Measurements from ENCODE around the gene IL13RA1. TPM values are rescaled to one million over a fixed set of nuclear protein-coding genes. Genes with fewer than 3 reads are reported as not detected.
"Not testable (repeated sequence)": the region's sequence is repeated elsewhere in the genome, so short reads cannot be mapped to it uniquely, and the experiment has no call there.

IL13RA1 gene
- 33.4 and 34.2 TPM in 2 replicates for total RNA-seq (2014; rRNA removed)
- 13.9 TPM for polyA plus RNA-seq (2012)

DNA sequence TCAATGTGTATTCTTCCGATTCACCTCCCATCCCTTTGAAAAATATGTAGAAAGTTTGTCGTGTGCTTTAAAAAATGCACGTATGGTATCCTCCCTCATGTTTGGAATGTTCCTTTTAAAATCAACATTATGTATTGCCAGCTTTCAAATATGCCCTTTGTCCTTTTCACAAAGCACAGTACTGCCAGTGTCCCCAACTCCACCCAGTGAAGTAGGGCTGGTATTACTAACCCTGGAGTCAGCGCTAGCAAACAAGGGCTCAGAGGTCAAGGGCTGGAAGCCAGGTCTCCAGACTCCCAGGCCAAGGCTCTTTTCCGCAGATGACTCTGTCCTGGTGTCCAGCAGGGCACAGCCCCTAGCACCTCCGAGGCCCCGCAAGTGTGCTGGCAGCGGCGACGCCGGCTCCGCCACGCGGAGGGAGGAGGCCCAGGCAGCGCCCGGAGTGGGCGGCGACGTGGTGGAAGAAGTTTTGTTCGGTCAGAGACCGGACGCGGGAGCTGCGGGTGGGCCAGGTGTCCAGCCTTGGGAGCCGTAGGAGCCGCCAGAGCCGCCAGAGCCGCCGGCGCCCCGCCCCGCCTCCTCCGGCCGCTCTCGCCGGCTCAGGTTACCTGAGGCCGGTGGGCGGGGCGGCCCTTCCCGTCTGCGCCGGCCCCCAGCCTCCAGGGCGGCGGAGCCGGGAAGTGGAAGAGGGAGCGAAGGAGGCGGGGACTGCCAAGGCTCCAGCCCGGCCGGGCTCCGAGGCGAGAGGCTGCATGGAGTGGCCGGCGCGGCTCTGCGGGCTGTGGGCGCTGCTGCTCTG, at the start of gene IL13RA1:
Gene IL13RA1, plus strand, starts transcription at position 720 of the 799 bp plus-strand sequence. Its CDS starts 33 bp downstream, at position 753.
- peak; percentile 74 for DNase-seq (ENCODE audit: low read depth)

DNA sequence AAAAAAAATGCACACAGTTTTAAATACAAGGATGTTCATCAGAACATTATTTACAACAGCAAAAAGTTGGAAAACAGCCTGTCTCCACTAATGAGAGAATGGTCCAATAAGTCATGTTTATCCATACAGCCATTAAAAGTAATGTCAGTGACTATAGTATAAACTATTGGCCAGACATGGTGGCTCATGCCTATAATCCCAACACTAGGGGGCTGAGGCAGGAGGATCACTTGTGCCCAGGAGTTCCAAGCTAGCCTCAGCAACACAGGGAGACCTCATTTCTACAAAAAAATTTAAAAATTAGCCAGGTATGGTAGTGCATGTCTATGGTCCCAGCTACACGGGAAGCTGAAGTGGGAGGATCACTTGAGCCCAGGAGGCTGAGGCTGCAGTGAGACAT, 48.1 kb upstream of the IL13RA1 start:
- DNase-seq (ENCODE audit: low read depth), result no peak

DNA sequence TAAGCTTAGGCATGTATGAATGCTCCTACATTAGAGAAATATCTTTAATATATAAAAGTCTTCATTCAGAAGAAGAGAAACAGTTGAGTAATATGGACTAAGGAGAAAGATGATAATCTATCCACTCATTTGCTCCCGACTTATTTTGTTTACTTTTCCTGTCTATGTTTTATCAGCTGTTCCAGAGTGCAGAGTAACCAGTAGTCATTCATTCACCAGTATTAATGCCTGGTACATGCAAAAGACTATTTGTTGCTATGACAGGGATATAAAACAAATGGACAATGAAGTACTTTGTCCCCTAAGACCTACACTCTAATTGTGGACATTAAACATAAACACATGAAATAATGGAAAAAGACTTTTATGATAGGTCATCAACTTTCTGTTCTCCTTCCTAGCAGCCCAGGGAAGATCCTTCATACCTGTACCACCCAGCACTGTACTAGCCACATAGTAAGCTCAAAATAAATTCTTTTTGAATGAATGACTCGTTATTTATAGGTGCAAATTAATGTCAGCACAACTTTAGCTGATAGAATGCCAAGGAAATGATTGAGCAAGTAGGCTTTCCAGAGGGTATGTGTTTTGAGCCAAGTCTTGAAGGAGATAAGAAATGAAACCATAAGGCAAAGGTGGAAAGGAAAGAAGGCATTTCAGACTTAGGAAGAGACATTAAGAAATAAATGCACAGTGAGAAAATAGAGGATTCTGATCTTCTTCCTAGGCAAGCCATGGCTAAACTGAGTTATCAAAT, 45.0 kb upstream of the IL13RA1 start:
- peak; percentile 80 for DNase-seq (ENCODE audit: low read depth)

DNA sequence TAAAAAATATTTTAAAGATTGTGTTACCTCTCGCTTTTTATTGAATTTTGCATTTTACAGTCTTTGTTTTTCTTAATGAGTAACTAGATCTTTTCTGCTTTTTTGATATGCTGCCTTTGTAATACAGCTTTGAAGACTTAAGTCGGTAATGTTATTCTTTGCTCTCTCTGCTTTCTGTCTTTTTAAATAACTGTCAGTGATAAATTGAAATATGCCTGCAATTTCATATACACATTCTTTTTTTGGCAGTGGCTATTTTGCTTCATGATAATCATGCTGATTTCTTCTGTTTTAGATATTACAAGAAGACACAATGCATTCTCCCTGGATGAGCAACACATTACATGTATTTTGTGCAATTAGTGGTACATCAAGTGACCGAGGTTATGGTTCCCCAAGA, 42.0 kb upstream of the IL13RA1 start:
- peak; percentile 12 for DNase-seq (ENCODE audit: low read depth)

DNA sequence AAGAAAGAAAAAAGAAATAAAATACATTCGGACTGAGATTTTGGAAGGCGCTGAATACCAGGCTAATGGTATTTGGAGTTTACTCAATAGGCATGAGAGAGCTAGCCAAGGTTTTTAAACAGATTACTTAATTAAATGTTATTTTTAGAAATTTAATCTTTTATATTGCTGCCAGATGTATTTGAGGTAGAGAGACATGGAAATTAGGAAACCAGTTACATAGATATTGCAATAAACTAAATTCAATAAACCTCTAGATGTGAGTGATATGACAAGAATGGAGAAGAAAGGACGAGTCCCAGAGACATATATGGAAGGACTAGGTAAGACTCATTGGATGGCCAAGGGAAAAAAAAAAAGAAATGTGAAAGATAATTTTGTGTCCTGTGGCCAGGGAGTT, 38.5 kb upstream of the IL13RA1 start:
- no peak for DNase-seq (ENCODE audit: low read depth)

DNA sequence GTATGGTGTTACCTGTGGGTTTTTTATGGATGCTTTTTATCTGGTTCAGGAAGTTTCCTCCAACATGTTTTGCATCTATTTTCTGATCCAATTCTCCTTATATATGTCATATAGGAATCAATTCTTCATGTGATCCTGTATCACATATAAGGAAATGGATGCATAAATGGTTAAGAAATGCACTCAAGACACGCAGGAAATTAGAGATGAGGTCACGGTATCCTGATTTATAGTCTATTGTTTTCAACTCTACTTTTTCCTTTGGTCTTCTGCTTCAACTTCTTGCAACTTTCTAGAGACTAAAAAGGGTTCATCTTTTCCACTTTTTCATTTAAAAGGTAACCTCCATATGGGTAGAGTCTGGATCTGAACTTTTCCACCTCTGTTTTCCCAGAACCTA, 33.6 kb upstream of the IL13RA1 start:
- DNase-seq (ENCODE audit: low read depth), result no peak

- no peak for DNase-seq (ENCODE audit: low read depth)
Observed at GRCh38 chrX:118694638-118695037, 32.8 kb upstream of the IL13RA1 start.

DNA sequence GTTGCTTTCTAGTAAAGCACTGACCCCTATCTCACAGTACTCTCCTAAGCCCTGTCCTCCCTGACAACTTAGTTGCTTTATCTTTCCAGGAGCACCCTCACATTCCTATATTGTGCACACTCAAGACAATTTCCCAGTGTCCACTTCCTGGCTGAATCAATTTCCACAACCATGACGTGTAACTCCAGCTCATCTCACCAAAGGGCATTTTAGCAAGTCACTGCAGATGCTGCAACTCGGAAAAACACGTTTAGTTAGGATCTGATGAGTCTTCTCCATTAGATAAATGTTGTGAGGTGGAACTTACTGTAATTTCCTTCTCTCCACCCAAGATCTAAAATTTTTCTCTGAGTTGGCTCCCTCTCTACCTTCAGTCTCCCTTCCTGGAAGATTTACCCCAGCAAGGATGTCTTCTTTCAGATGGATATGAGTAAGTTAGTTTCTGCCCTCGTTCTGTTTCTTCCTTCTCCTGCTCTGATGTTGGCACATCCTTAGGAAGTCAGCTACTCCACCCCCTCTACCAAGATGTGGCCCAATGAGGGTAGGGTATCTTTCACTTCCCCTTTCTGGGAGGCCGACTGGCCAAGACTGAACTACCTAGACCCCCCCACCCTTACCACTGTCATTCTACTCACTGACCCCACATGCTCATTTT, 28.8 kb upstream of the IL13RA1 start:
- DNase-seq (ENCODE audit: low read depth), result no peak

DNA sequence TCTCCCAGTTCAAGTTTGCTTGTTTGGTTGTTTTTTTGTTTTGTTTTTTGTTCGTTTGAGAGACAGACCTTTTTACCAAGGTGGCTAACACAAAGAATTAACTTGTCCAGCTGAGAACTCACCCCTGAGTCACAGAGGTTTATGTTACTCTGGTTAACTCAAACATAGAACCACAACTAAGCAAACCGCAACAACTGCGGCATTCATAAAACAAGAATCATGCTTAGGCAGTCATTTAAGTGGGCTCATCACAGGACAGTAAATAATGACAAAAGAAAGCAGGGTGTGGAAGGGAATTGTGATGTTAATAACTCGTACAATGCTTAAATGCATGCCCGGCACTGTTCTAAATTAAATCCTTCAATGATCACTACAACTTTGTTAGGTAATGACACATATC, 24.7 kb upstream of the IL13RA1 start:
- peak; percentile 76 for DNase-seq (ENCODE audit: low read depth)

DNA sequence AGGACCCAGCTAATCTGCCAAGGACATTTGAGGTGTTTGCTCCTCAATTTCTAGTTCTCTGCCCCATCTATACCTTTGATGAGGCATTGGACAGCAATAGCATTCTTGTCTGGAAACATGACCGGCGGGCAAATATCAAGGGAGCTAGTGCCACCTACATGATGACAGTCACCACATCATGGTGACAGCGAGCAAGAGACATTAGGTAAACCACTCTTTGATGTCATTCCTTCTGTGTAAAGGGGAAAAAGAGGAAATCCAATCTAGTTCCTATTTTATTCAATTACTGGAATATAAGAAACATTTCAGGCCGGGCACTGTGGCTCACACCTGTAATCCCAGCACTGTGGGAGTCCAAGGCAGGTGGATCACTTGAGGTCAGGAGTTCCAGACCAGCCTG, 20.7 kb upstream of the IL13RA1 start:
- no peak for DNase-seq (ENCODE audit: low read depth)

DNA sequence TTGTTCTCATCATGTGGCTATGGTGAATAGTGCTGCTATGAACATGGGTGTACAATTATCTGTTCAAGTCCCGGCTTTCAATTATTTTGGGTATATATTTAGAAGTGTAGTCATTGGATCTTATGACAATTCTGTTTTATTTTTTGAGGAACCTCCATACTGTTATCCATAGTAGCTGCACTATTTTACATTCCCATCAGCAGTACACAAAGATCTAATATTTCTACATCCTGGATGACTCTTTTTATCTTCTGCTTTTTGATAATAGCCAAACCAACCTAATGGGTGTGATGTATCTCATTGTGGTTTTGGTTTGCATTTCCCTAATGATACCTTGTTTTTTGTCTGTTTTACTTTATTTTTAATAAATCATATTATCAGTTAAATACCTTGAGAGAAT, 12.9 kb upstream of the IL13RA1 start:
- no peak for DNase-seq (ENCODE audit: low read depth)

DNA sequence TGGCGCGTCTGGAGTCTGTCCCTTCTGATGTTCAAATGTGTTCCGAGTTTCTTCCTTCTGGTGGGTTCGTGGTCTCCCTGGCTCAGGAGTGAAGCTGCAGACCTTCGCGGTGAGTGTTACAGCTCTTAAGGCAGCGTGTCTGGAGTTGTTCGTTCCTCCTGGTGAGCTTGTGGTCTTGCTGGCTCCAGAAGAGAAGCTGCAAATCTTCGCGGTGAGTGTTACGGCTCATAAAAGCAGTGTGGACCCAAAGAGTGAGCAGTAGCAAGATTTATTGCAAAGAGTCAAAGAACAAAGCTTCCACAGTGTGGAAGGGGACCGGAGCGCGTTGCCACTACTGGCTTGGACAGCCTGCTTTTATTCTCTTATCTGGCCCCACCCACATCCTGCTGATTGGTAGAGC, 11.5 kb upstream of the IL13RA1 start:
- DNase-seq (ENCODE audit: low read depth), result not testable (repeated sequence)

GRCh38 chrX:118716833-118717232, 10.6 kb upstream of the IL13RA1 start:
- not testable (repeated sequence) for DNase-seq (ENCODE audit: low read depth)

DNA sequence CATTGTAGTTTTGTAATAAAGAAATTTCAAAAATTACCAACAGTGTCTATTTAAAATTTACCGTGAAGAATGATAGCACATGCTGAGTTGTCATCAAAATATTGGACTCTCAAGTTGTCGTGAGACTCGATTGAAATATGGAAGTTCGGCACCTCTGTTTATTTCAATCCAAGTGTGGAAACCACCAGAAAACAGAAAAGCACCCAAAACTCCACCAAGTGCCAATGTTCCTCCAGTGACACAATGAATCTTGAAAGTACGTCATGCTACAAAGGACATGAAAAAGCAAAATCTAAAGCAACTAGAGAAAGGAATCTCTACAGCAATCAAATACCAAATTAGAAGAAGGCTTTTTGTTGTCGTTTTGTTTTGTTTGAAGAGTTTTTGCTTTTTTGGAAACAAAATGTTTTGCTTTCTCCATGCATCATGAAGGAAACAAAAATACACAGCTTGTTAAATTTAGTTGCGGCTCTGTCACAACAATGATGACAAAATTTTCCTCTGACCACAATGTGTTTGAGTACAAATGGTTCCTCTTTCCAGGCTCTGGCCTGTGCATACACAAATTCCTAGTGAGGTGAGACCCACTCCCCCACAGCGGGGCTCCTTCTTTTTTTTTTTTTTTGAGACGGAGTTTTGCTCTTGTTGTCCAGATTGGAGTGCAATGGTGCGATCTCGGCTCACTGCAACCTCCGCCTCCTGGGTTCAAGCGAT, 9.6 kb upstream of the IL13RA1 start:
- DNase-seq (ENCODE audit: low read depth), result no peak

GRCh38 chrX:118718737-118719136, 8.7 kb upstream of the IL13RA1 start:
- DNase-seq (ENCODE audit: low read depth), result no peak

DNA sequence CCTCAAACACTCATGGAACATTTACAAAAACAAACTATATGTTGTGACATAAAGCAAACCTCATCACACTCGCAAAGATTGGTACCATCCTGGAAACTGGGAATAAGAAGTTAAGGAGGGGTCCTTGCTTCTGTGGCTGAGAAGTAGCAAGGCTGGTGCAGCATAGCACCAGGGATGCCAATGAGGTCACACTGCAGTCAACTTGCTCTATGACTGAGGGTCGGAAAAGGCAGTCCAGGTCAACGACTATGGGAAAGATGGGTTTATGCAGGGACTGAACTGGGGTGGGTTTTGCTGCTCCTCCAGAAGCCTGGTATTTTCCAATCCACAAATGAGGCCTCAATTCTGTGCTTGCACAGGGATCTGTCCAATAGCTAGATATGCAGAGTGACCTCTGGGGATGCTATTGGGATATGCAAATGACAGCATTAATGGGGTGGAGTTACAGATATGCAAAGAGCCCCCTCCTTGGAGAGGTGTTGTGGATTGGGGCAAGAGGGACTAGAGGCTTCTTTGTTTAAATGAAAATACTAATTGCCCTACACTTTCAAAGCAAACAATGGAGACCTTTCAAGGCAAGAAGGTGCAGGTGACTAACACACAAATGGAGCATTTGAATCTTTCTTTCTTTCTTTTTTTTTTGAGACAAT, 7.2 kb upstream of the IL13RA1 start:
- DNase-seq (ENCODE audit: low read depth), result no peak

GRCh38 chrX:118723376-118723775, 4.0 kb upstream of the IL13RA1 start:
- DNase-seq (ENCODE audit: low read depth), result no peak

- DNase-seq (ENCODE audit: low read depth), result no peak
Observed at GRCh38 chrX:118724365-118724764, 3.0 kb upstream of the IL13RA1 start.

DNA sequence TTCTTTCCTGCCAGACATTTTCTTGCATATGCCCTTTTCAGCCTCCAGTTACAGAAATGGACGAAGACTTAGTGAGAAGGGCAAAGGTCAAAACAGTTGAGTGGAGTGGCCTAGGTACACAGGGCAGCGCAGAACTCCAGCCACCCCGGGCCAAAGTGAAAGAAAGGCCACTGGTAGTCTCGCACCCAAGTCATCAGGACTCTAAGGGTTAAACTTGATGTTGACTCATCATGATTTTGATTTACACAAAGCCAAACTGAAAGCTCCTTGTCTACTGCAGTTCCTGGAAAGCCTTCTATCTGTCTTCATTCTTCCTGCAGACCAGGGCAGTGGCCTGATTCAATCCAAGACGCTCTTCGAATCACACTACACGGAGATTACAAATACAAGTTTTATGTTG, 2.6 kb upstream of the IL13RA1 start:
- DNase-seq (ENCODE audit: low read depth), result no peak

- DNase-seq (ENCODE audit: low read depth), result no peak
Observed at GRCh38 chrX:118726396-118726795, 1.0 kb upstream of the IL13RA1 start.

DNA sequence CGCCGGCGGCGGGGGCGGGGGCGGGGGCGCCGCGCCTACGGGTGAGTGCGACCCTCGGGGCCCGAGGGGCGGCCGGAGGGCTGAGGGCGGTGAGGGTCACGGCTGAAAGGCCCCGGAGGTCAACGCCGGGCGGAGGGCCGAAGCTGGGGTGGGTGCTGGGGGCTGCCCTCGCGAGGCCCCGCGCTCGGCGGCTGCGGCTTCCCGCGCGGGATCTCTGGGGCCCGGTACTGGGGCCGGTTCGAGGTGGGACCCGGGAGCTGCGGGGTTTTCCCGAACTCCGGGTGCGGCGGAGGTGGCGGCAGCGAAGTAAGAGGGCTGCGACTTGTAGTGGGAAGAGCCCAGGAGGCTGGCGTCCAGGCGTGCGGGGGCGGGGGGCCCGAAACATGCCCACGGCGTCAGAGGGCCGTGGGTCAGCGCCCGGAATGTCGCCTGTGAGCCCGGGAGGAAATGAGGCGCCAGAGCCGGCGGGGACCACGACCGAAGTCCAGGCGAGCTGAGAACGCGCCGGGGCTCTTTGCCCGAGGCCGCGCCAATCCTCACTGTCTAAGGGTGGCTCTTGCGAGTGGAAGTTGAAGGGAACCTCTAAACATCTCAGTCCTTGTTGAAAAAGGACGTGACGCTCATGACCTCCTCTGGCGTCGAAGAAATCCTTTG, 407 bp downstream of the IL13RA1 start:
- peak; percentile 20 for DNase-seq (ENCODE audit: low read depth)

Data from LHCN-M2 (cell line).